PC-9 (cell line): Measurements from ENCODE around the gene RAP2A.

Experiments used
- EZH2 ChIP-seq: fragments of 200-600 bp; sonication (generic); IDR thresholded peaks from 2 replicates; pipeline ENCODE4 v1.8.0; 2017; ENCODE audit warnings: antibody characterized with exemption, low read depth
- TF ChIP-seq, protein P1 (sequence below): fragments of 200-600 bp; sonication (generic); conservative IDR thresholded peaks from 2 replicates; pipeline ENCODE4 v1.6.1; 2017; ENCODE audit warnings: mixed run types, antibody characterized with exemption, mild to moderate bottlenecking, moderate library complexity

DNA sequence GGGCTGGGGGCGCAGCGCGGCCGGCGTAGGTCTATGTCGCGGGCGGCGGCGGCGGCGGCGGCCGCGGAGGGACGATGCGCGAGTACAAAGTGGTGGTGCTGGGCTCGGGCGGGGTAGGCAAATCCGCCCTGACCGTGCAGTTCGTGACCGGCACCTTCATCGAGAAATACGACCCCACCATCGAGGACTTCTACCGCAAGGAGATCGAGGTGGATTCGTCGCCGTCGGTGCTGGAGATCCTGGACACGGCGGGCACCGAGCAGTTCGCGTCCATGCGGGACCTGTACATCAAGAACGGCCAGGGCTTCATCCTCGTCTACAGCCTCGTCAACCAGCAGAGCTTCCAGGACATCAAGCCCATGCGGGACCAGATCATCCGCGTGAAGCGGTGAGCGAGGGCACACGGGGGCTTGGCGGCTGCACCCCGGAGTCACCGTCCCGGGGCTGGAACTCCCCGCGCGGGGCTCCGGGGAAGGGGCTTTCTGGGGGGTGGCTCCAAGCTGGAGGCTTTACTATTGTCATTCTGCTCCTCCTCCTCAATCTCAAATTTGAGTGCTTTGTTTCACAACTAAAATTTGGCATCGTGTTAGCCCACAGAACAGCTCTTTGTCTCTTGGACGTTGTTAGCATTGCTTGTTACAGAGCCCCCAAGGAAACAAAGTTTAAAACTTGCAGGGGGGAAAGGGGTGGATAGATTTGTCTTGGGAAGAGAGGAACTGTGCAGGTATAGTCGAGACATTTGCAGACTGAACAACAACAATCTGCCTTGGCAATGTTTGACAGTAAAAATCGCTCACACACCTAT, 630 bp downstream of the RAP2A start:
- TF ChIP-seq, protein P1, sequence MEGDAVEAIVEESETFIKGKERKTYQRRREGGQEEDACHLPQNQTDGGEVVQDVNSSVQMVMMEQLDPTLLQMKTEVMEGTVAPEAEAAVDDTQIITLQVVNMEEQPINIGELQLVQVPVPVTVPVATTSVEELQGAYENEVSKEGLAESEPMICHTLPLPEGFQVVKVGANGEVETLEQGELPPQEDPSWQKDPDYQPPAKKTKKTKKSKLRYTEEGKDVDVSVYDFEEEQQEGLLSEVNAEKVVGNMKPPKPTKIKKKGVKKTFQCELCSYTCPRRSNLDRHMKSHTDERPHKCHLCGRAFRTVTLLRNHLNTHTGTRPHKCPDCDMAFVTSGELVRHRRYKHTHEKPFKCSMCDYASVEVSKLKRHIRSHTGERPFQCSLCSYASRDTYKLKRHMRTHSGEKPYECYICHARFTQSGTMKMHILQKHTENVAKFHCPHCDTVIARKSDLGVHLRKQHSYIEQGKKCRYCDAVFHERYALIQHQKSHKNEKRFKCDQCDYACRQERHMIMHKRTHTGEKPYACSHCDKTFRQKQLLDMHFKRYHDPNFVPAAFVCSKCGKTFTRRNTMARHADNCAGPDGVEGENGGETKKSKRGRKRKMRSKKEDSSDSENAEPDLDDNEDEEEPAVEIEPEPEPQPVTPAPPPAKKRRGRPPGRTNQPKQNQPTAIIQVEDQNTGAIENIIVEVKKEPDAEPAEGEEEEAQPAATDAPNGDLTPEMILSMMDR: no peak
- no peak for TF ChIP-seq EZH2
